Activated gamma-delta T cell (primary cell): ENCODE data around the gene SND1.

Experiments used
- DNase-seq: peaks from one replicate; lab custom pipeline; 2025; lab: John Stamatoyannopoulos, UW

Gene SND1

GRCh38 chr7:128037081-128037480 lies 385.1 kb downstream of the SND1 start:
- no peak for DNase-seq

GRCh38 chr7:128037880-128038619 lies 386.1 kb downstream of the SND1 start:
- DNase-seq, result no peak

- no peak for DNase-seq
Measured at GRCh38 chr7:128039544-128039953, 387.6 kb downstream of the SND1 start.

GRCh38 chr7:128040205-128040604 lies 388.2 kb downstream of the SND1 start:
- no peak for DNase-seq

GRCh38 chr7:128041203-128041602 lies 389.2 kb downstream of the SND1 start:
- no peak for DNase-seq

DNA sequence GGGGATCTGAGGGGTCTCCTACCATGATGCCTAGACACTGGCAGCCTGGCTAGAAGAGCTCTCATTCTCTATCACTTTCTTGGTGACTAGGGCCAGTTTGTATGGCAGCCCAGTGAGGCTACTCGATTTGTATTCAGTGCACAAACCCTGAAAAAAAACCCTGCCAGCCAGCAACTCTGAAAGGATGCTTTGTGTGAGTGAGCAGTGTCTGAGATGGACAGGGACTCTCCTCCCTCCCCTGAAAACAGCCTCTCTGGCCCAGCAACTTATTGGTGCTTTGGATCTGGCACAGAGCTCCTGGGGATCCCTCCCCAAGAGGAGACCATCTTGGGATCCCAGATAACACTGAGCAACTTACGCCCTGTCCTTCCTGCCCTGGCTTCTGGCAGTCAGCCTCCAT lies 390.0 kb downstream of the SND1 start:
- DNase-seq, result no peak

DNA sequence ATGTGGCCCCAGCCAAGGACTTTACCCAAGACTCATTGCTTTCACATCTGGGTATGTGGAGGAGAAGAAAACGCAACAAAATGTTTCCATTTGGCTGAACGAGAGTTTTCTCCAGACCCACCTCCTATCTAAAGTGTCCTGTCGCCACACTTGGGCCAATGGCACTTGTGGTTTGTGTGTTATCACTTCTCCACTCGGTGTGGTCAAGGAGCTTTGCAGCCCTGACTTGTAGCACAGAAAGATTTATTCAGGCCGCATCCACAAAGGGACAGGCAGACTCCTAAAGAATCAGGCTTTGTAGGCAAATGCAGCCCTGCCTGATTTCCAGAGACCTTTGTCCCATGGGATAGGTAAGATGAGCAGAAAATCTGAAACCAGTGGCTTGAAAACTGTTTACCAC lies 392.1 kb downstream of the SND1 start:
- DNase-seq, result no peak

GRCh38 chr7:128045158-128045557 lies 393.2 kb downstream of the SND1 start:
- DNase-seq, result no peak

DNA sequence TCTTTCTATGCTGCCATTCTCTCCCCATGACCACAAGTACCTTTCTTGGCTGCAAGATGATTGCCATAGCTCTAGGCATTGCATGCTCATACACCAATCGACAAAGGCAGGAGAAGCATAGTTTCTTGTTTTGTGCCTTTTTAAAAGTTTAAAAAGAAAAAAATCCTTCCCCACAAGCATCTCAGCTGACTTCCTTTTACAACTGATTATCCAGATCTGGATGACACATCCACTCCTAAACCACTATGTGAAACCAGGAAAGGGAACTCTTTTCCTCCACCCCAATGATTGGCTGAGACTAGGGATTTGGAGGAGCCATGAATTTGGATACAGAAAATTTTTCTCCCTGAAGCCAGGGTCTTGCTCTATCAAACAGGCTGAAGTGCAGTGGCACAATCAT lies 393.8 kb downstream of the SND1 start:
- no peak for DNase-seq

DNA sequence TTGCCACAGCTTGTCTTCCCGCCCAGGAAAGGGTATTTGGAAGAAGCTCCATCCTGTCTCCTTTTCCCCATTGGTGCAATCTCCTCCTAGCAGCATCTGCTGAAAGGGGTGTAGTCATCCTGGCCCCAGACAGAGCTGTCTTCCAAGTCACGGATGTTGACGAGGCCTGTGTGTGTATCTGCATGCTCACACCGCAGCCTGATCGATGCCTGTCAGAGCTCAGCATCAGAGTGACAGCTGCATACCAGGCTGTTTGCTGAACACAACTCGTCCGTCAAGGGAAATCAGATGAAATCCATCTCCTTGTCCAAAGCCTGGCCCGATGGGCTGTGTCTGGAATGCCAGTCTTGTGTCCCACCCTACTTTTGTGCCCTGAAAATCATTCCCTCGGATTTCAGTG lies 400.4 kb downstream of the SND1 start:
- DNase-seq, result no peak

- DNase-seq, result no peak
Measured at GRCh38 chr7:128053023-128053422, 401.0 kb downstream of the SND1 start.

GRCh38 chr7:128053991-128054390 lies 402.0 kb downstream of the SND1 start:
- no peak for DNase-seq

- DNase-seq, result no peak
Measured at GRCh38 chr7:128054511-128054910, 402.5 kb downstream of the SND1 start.

DNA sequence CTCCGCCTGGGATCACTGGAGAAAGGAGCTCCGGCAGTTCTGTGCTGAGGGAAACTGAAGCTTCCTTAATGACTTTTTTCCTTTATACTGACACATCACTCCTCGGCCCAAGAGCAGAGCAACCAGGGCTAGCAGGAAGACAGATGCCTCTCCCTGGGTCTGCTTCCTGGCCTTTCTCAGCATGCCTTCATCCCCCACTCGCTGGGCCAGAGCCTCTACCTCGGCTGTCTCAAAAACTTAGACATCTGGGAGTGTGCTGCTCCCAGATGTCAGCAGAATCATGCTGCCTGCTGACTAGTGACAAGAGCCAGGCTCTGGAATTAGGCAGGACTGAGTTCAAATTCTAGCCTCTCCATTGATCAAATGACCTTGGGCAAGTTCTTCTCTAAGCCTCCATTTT lies 403.6 kb downstream of the SND1 start:
- no peak for DNase-seq

- no peak for DNase-seq
Measured at GRCh38 chr7:128056901-128057300, 404.9 kb downstream of the SND1 start.

DNA sequence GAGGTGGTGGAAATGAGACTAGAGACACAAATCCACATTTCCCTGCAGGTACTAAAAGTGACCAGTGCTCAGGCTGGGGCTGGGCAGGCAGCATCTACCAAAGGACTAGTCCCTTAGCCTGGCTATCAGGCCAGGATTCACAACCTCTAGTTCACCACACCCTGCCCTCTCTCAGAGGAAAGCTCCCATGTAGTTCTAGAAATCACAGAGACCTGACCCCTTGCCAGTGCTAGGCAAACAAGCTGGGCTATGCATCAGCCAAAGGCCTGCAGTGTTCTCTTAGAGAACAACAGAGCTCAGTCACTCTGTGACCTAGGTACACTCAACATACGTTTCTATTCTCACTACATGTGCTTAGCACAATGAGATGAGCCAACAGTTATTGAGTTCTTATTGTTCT lies 405.9 kb downstream of the SND1 start:
- no peak for DNase-seq

GRCh38 chr7:128059143-128059988 lies 407.4 kb downstream of the SND1 start:
- no peak for DNase-seq

GRCh38 chr7:128060018-128060417 lies 408.0 kb downstream of the SND1 start:
- DNase-seq, result no peak

GRCh38 chr7:128063088-128063487 lies 411.1 kb downstream of the SND1 start:
- no peak for DNase-seq

DNA sequence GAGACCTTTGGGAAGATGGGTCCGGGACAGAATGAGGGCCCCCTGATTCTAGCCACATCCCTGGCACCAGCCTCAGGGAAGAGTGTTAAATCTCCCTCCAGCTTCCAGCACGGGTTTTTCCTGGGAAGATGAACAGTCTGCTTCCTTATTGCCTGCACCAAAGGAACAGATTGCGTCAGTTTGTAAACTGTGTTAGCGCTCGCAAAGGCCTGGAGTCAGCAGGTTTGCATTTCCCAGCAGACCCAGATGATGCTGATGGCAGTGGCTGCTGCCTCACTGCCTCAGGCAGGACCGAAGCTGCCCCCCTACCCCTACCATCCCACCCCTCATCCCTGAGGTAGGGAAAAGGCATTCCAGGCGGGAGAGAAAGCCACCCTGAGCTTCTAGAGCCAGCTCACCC lies 413.9 kb downstream of the SND1 start:
- DNase-seq, result no peak

DNA sequence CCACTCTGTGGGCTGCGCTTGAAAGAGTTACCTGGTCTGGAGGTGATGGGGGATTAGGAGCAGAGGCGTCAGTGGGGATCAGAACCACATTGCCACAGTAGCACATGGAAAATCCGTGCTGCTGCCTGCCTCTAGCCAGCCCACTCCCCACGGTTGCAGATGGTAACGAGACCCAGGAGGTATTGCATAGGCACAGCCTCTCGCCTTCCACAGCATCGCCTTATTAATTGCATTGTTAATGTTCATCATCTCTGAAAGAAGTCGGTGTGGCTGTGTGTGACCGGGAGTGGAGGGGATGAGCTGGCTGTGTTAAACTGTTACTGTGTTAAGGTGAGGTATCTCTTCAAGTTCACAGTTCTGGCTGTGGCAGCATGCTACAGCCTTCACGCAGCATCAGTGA lies 414.4 kb downstream of the SND1 start:
- no peak for DNase-seq

DNA sequence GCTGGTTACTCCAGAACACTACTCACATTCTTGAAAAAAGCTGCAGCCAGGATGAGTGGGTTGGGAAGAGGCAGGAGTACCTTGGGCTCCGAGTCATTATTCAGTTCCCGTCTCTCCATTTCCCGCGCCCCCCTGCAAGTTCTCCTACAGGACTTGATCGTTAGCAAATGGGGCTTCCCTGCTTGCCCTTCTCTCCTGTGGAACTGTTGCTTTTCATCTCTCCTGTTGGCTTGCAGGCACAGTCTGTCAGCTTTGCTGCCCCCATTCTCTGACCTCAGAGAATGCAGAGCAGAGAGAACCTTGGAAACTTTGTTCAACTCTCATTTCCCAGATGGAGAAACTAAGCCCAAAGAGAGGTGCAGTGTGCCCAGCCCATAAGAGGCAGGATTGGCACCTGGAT lies 414.9 kb downstream of the SND1 start:
- DNase-seq, result no peak

GRCh38 chr7:128067983-128068382 lies 416.0 kb downstream of the SND1 start:
- DNase-seq, result no peak
